Epithelial cell of esophagus (primary cell): Measurements from ENCODE around the gene RTL9.
A peak's percentile ranks its signal among the peaks of the same experiment; 100 is the strongest.

Source experiments
- DNase-seq: peaks from one replicate; pipeline ENCODE4 v3.0.0; 2010; ENCODE audit warnings: low read depth
- H3K4me3 ChIP-seq: 2 replicates; pipeline ENCODE4 v1.5.1; 2011; ENCODE audit warnings: mild to moderate bottlenecking, low read length, control low read depth
- CTCF ChIP-seq: IDR thresholded peaks from 2 replicates; pipeline ENCODE4 v1.5.1; 2011; ENCODE audit warnings: low read depth, mild to moderate bottlenecking, low read length, control low read depth, inconsistent platforms; ENCODE audit not compliant: insufficient read depth; ENCODE audit errors: missing control alignments

RTL9 gene

GRCh38 chrX:110358548-110358947, at the start of gene RTL9:
RTL9 (plus strand) TSS chrX:110358848; CDS start chrX:110450618, 91,770 bp downstream.
- no peak for DNase-seq
- no peak within 1 kb of the TSS for H3K4me3 ChIP-seq
- TF ChIP-seq CTCF: no peak

GRCh38 chrX:110310000-110310790, 48.5 kb upstream of the RTL9 start:
- no peak for TF ChIP-seq CTCF
- H3K4me3 ChIP-seq: no peak overlapping the region
- DNase-seq: peak; percentile 17

- TF ChIP-seq CTCF: no peak
These were observed 47.8 kb upstream of the RTL9 start for GRCh38 chrX:110310896-110311295.

GRCh38 chrX:110311437-110312230, 47.0 kb upstream of the RTL9 start:
- no peak for DNase-seq
- no peak overlapping the region for H3K4me3 ChIP-seq
- TF ChIP-seq CTCF: no peak

More at GRCh38 chrX:110310896-110311295, 47.8 kb upstream of the RTL9 start:
- DNase-seq: peak; percentile 60
- H3K4me3 ChIP-seq: no peak overlapping the region

GRCh38 chrX:110315551-110315950, 43.1 kb upstream of the RTL9 start:
- peak overlapping the region; percentile 71 for H3K4me3 ChIP-seq
- no peak for DNase-seq
- no peak for TF ChIP-seq CTCF

- no peak for TF ChIP-seq CTCF
- peak overlapping the region; percentile 71 for H3K4me3 ChIP-seq
- DNase-seq: no peak
These were observed 42.1 kb upstream of the RTL9 start for GRCh38 chrX:110316351-110317060.
